Activated effector memory CD4-positive, alpha-beta T cell treated with anti-CD3 and anti-CD28 coated beads, Interleukin-2, amount 50 U/mL, for 16 hours (primary cell): ENCODE results near the gene GAL3ST2.

Source experiments
- DNase-seq: peaks from one replicate; pipeline ENCODE4 v3.0.0-alpha.2; 2020

Gene GAL3ST2

DNA sequence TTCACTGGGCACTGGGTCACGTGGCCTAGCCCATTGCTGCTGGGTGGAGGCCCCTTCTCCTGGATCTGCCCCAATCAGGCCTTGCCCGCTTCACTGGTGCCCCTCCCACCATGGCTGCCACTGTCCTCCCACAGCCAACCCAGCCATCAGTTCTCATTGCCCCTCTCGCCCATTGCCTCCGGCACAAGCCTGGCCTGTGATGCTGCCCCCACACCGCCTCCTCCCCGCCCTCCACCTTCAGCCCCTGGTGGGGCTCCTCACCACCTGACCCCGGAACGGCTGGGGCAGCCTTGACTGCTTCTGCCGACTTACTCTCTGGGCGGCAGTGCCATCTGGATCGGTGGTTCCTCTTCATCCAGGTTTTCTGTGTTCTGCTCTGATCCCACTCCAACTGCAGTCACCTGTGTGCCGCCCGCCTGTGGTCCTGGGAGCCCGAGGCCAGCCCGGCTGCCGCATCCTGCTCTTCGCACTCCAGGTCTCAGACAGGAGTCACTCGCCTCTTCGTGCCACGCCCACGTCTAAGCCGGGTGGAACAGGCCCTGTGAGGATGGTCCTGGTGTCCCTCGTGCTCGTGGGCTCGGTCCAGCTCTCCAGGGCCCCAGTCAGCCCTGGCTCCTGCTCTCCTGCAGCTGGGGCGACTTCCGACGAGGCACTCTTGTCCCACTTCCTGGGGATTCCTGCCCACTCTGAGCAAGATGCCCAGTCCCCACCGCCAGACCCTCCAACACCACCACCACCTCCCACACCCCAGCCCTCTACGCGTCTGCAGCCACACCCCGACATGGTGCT, 28.0 kb upstream of the GAL3ST2 start:
- no peak for DNase-seq

DNA sequence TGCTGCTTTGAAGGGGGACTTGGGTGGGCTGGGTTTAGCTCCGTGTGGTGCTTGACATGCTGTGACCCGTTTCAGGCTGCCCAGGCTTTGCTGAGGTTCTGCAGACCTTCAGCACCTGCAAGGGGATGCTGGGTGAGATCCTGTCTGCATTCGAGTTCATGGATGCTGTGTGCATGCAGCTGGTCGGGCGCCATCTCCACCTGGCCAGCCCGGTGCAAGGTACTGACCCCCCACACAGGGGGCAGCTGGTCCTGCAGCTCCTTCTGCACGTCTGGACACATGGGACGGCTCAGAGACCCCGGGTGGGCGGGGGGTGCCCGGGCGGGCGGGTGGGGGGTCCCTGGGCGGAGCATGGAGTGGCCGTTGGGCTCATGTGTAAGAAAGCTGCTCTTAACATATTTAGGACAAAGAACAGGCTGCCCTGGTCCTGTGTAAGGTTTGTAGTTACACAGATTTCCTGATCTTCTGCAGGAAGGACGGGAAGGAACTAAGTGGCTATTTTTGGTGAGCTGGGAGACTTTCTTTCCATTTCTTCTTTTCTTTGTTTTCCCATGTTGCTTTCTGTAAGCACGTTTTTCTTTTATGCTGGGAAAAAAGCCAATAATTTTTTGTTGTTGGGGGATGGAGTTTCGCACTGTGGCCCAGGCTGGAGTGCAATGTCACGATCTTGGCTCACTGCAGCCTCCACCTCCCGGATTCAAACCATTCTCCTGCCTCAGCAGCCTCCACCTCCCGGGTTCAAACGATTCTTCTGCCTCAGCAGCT, 26.4 kb upstream of the GAL3ST2 start:
- DNase-seq = no peak

DNA sequence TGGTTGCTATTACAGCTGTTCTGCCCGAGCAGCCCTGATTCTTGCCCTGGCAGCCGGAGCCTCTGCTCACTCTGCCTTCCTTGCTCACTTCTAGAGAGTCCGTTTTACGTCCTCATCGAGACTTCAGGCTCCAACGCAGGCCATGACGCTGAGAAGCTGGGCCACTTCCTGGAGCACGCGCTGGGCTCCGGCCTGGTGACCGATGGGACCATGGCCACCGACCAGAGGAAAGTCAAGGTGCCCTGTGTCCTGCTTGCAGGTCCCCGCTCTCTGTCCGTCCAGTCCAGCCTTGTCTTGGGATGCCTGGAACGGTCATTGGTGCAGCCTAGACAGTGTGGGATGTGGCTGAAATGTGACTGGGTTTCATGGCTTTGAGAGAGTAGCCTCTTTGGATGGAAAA, 25.5 kb upstream of the GAL3ST2 start:
- DNase-seq = no peak

DNA sequence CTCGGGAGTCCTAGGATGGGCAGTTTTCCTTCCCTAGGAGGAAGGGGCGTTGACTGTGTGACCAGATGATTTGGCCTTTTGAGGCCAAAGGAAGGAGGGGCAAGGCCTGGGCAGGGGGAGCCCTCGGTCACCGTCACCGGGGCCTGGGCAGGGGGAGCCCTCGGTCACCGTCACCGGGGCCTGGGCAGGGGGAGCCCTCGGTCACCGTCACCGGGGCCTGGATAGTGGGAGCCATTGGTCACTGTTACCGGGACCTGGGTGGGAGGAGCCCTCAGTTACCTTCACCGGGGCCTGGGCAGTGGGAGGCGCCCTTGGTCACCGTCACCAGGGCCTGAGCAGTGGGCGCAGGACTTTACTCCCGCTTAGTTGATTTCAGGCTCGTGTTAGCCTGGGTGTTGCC, 24.8 kb upstream of the GAL3ST2 start:
- no peak for DNase-seq

DNA sequence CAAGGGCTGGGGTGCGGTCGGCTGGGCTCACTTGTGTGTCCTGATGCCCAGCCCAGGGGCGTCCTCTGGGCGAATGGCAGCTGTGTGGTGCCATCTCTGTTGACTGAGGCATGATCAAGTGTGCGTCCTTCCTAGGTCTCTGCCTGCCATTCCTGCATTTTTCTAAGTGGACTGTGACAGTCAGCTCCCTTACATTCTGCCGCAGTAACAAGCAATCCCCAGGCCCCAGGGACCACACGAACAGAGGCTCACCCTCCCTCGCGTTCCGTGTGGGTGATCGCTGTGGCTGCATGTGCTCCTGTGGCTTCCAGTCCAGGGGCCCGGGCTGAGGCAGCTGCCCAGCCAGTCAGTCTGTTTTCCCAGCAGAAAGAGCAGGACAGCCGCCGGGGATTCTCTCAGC, 24.4 kb upstream of the GAL3ST2 start:
- DNase-seq = no peak

DNA sequence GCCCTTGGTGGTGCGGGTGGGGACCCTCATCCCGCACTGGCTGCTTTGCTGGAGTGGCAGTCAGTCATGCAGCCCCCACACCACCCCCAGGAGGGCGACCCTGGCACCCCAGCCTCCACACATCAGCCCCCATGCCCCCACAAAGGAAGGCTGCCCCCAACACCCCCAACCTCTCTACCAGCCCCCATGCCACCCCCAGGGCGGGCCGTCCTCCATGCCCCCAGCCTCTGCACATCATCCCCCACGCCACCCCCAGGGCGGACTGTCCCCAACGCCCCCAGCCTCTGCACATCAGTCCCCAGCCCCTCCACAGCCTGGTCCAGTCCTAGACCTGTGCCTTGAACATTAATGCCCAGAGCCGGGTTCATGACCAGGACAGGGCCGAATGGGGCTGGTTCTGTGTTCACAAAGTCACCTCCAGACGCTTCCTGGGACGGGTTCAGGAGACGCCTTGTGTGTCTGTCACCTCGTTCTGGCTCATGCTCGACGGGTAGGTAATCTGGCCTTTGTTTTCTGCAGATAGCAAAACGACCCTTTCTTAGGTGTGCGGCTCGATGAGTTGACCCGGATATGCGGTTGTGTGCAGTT, 23.8 kb upstream of the GAL3ST2 start:
- DNase-seq = no peak

DNA sequence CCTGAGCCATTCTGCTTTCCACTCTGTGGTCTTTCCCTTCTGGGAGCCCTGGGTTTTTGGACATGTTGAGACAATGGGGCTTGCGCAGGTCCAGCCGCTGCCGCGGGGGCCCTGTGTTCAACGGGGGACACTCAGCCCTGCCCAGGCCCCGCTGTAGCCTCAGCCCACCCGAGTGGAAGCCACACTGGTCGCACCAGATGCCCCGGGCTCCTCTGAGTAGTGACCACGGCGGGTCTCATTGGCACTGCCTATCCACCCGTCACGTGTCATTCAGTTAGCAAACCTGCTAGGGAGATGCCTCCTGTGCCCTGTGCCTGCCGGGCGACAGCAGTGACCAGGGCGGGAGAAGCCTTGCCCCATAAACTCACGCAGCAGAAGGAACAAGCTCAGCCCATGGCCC, 23.1 kb upstream of the GAL3ST2 start:
- DNase-seq = no peak

DNA sequence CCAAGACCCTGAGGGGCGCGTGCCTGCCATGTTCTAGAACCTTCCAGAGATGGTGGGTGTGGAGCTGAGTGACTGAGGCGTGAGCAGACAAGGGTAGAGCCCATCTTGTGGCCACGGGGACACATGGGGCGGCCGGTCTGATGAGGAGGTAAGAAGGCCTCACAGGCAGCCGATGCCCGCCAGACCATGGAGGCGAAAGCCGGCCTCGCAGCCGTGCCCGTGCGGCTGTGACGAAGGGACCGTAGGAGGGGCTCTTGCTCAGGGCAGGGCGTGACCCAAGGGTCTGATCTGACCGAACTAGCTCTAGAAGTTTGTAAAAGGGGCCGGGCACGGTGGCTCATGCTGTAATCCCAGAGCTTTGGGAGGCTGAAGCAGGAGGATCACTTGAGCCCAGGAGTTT, 22.6 kb upstream of the GAL3ST2 start:
- DNase-seq = no peak

DNA sequence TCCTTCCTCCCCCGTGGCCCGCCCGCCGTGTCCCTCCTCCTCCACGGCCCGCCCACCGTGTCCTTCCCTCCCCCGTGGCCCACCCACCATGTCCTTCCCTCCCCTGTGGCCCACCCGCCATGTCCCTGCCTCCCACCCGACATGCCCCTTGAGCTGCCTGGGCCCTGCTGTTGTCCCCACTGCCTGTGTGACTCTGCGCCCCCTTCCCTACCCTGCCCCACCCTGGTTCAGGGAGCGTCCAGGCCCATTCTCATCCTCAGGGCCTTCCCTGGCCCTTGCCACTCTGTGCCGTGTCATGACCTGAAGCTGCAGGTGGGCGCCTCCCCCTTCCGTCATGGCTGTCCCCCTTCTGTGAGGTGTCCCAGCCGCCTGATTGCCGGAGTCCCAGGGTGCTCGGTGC, 21.5 kb upstream of the GAL3ST2 start:
- DNase-seq = no peak

DNA sequence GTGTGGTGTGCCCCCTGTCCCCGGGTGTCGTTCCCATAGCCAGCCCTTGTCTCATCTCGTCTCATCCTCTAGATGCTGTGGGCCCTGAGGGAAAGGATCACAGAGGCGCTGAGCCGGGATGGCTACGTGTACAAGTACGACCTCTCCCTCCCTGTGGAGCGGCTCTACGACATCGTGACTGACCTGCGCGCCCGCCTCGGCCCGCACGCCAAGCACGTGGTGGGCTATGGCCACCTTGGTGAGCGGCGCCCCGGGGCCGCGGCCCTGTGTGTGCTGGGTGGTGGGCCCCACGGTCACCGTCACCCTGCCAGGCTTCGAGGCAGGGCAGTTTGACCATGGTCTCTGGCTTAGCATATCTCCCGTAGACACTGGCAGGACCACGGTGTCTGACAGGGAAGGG, 20.8 kb upstream of the GAL3ST2 start:
- DNase-seq = no peak

DNA sequence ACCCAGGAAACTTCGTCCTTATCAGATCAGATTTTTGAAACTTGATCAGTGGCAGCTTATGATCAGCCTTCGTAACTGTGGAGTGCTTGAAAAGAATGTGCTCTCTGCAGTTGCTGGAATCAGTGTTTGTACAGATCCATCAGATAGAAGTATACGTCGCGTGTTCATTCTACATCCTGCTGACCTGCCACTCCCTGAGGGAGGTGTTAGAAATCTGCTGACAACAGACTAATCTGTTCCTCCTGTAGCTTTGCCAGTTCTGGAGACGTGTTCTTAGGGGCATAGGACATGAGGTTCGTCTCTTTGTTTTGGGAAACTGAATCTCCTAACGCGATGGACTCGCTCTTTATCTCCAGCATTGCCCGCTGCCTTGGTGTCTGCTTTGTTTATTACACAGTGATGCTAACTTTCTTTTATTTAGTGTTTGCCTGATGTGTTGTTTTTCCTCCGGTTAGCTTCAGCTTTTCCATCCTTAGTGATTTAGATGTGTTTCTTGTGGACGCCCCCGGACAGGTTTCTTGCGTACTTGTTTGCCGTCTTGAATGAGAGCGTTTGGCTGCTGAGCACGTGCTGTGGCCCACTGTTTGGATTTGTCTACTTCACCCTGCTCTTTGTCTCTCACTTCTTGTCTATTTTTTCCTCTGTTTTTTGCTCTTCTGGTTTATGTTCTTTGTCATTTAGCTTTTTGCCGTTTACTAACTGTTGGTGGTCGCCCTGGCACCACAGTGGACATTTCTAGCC, 17.4 kb upstream of the GAL3ST2 start:
- peak; percentile 62 for DNase-seq

DNA sequence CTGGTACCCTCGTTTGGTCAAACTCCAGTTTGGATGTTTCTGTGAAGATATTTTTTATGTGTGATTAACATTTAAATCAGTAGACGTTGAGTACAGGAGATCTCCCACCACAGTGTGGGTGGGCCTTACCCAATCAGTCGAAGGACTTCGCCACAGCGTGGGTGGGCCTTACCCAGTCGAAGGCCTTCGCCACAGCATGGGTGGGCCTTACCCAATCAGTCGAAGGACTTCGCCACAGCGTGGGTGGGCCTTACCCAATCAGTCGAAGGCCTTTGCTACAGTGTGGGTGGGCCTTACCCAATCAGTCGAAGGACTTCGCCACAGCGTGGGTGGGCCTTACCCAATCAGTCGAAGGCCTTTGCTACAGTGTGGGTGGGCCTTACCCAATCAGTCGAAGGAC, 16.7 kb upstream of the GAL3ST2 start:
- DNase-seq = peak; percentile 60

DNA sequence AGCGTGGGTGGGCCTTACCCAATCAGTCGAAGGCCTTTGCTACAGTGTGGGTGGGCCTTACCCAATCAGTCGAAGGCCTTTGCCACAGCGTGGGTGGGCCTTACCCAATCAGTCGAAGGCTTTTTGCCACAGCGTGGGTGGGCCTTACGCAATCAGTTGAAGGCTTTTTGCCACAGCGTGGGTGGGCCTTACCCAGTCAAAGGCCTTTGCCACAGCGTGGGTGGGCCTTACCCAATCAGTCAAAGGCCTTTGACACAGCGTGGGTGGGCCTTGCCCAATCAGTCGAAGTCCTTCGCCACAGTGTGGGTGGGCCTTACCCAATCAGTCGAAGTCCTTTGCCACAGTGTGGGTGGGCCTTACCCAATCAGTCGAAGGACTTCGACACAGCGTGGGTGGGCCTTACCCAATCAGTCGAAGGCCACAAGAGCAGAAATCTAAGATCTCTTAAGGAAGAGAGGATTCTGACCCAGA, 16.3 kb upstream of the GAL3ST2 start:
- peak; percentile 66 for DNase-seq

DNA sequence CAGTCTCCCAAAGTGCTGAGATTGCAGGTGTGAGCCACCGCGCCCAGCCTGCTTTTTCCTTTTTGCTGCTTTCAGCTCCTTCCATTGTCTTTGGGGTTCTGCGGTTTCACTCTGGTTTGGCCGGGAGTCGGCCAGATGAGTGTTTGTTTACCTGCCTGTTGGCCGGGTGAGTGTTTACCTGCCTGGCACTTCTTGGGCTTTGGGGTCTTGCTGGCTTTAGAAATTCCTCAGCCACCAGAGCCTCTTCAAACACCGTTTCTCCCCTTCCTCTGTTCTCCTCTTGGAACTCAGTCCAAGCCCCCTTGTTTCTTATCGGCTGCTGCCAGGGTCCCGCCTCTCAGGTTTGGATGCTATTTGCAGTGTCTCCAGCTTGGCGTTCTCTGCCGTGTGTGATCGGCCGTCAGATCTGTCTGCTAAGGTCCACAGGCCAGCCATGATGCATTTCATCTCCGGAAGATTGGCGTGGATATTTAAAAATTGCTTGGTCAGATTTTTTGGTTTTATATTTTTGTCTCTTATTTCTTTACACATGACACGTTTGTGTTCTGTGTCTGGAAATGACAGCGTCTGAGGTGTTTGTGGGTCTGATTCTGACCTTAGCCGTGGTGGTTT, 14.2 kb upstream of the GAL3ST2 start:
- peak; percentile 63 for DNase-seq

DNA sequence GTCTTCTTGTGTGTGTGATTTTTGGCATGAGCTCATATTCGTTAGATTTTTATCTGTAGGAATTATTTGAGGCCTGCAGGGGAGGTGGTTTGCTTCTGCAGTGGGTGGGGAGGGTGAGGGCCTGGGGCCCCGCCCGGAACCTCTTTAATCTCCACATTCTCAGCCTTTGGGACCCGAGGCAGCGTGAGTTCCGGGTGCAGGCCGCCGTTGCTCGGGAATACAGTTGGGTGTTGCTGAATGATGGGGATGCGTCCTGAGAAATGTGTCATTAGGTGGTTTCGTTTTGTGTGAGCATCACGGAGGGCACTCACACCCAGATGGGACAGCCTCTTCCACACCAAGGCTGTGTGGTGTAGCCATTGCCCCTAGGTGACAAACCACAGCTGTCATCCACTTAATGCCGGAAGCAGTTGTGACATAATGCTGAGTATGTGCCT, 13.7 kb upstream of the GAL3ST2 start:
- DNase-seq = peak; percentile 82

DNA sequence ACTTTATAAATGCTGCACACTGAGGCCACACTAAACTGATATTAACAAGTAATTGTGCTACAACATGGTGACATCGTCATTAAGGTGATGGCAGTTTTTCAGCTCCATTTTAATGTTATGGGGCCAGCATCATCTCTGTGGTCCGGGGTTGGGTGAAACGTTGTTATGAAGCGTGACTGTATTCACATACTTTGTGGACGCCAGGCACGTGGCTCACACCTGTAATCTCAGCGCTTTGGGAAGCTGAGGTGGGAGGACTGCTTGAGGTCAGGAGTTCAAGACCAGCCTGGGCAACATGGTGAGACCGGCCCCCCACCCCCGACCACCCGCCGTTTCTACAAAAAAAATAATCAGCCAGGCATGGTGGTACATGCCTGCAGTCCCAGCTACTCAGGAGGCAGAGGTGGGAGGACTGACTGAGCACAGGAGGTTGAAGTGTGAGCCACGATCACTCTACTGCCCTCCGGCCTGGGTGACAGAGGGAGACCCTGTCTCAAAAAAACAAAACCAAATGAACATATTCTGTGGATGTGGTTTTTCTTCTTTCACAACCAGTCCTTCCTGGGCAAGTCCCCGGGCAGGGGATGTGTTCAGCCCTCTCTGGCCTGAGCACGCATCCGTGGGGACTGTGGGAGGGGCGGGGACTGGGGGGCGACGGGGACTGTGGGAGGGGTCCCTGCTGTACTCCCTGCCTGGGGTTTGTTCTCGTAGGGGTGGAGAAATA, 12.9 kb upstream of the GAL3ST2 start:
- DNase-seq = peak; percentile 60

DNA sequence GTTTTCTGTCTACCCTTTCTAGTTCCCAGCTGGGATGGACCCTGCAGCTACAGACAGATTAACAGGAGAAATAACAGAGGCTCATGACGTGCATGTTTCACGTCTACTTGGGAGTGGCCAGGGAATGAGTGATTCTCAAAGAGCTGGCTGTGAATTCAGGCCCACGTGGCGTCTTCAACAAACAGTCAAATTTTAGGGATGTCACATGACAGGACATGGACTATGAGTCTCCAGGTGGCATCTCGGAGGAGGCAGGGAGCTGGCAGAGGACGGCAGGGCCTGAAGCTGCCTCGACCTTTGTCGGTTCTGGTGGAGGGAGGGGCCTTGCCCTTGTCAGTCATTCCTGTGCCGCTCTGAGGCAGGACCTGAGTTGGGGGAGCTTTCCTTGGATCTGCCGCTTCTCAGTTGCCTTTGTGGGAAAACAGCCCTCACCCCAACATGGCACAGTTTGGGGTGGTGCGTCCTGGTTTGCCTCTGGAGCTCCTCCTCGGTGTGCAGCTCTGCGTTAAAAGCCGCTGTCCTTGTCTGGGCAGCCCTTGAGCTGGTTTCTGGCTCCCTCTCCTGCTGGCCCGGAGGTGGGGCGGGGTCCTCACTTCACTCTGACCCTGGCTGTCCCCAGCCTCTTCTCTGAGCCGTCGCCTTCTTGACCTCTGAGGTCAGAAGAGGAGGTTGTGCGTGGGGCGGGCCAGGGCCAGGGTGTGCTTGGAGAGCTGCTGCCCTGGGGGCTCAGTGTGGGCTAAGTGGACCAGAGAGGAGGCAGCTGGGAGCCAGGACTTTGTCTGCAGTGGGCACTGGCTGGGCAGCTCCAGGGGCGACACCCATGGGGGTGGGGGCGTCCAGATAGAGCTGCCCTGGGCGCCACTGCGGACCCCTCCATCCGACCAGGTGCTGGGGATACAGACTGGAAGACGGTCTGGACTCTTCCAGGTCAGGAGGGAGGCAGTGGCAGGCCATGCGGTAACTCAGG, 12.1 kb upstream of the GAL3ST2 start:
- DNase-seq = peak; percentile 60

DNA sequence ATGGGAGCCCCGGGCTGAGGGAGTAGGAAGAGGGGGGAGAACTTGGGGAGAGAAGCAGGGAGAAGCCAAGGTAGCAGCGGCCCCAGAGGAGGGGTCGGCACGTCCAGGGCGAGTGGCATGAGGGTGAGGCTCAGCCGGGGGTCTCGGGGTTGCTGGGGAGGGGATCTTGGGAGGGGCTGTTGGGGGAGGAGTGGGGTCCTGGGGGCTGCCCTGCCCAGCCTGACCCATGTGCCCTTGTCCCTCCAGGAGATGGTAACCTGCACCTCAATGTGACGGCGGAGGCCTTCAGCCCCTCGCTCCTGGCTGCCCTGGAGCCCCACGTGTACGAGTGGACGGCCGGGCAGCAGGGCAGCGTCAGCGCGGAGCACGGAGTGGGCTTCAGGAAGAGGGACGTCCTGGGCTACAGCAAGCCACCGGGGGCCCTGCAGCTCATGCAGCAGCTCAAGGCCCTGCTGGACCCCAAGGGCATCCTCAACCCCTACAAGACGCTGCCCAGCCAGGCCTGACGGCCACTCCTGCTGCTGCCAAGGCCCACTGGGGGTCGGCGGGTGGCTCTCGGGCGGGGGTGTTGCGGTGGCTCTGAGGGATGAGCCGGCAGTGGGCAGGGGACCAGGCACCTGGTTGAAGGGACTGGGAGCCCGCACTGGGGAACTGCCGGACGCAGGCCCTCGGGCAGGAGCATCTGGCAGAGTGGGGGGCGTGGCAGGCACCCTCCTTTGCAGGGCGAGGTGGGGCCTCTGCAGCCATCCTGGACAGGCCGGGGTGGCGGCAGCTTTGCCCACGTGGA, 9.0 kb upstream of the GAL3ST2 start:
- DNase-seq = peak; percentile 61

DNA sequence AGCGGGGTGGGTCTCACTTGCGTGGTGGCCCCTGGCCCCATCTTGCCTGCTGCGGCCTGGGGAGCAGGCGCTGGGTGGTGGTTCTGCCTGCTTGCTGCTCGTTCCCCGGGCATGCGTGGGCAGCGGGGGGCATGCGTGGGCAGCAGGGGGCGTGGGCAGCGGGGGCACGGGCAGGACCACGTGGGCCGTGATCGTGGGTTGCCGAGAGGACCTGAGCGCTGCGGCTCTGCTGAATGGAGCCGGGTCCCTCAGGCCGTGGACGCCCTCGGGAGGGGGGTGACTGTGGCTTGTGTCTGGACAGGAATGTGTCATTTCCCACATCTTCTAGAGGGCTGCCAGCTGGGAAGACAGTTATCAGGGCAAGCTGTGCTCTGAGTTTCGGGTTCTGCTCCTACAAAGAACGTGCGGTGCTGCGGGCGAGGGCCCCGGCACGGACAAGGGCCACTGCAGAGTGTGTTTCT, 8.3 kb upstream of the GAL3ST2 start:
- peak; percentile 57 for DNase-seq

DNA sequence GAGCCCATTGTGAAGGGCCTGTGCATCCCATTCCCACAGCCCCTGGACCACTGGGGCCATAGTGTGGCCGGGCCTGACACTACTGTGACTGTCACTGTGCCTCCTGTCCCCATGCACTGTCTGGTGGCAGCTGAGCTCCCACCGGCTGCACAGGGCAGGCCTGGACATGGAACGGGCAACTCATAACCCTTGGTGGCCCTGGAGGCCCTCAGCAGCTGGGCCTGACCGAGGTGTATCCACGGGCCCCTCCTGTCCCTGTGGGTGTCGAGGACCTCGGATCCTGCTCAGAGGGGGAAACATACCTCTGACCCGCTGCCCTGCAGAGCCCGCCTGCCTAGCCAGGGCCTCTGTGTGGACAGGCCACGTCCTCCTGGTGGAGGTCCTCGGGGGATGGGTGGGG, 7.8 kb upstream of the GAL3ST2 start:
- DNase-seq = peak; percentile 59
